BE2C (cell line): ENCODE results near the gene COL15A1.

ENCODE experiments used
- DNase-seq: peaks from one replicate; pipeline ENCODE4 v3.0.0-alpha.2; 2020
- H3K27me3 ChIP-seq: fragments of 250-450 bp; sonication (Bioruptor Pico); 2 replicates; pipeline ENCODE4 v1.5.1; 2020; ENCODE audit warnings: mild to moderate bottlenecking
- H3K36me3 ChIP-seq: fragments of 250-450 bp; sonication (Bioruptor Pico); 2 replicates; pipeline ENCODE4 v1.5.1; 2020; ENCODE audit warnings: mild to moderate bottlenecking
- H3K4me1 ChIP-seq: fragments of 250-450 bp; sonication (Bioruptor Pico); 2 replicates; pipeline ENCODE4 v1.5.1; 2020
- H3K4me3 ChIP-seq: 2 replicates; pipeline ENCODE4 v1.5.1; 2011; ENCODE audit warnings: low read depth, low read length
- H3K9me3 ChIP-seq: fragments of 250-450 bp; sonication (Bioruptor Pico); 2 replicates; pipeline ENCODE4 v1.5.1; 2020
- TF ChIP-seq, protein P1 (sequence below): IDR thresholded peaks from 2 replicates; pipeline ENCODE4 v1.5.1; 2012; ENCODE audit warnings: mild to moderate bottlenecking, low read depth, low read length

The COL15A1 gene

DNA sequence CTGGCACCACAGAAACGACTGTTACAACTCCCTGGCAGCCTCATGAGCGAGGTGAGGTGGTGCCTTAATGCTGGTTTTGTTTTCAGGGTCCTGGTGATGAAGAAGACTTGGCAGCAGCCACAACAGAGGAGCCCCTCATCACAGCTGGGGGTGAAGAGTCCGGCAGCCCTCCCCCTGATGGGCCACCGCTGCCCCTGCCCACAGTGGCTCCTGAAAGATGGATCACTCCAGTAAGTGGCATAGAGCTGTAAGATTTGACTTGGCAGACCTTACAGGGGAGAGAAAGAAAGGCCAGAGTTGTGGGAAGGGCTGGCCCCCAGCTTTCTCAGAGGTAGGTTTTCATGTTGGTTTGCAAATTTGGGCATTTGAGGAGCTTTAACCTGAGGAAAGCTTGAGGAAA, 72.2 kb downstream of the COL15A1 start:
- DNase-seq = no peak
- Histone ChIP-seq H3K9me3 (no peaks in the 10 kb centered on the region), H3K36me3 (no peaks in the 10 kb centered on the region), H3K4me3 (no peak overlapping the region), H3K27me3 (no peaks in the 10 kb centered on the region; the same call in 1 of the 2 replicates), H3K4me1 (no peaks in the 10 kb centered on the region)
- TF ChIP-seq, protein P1, sequence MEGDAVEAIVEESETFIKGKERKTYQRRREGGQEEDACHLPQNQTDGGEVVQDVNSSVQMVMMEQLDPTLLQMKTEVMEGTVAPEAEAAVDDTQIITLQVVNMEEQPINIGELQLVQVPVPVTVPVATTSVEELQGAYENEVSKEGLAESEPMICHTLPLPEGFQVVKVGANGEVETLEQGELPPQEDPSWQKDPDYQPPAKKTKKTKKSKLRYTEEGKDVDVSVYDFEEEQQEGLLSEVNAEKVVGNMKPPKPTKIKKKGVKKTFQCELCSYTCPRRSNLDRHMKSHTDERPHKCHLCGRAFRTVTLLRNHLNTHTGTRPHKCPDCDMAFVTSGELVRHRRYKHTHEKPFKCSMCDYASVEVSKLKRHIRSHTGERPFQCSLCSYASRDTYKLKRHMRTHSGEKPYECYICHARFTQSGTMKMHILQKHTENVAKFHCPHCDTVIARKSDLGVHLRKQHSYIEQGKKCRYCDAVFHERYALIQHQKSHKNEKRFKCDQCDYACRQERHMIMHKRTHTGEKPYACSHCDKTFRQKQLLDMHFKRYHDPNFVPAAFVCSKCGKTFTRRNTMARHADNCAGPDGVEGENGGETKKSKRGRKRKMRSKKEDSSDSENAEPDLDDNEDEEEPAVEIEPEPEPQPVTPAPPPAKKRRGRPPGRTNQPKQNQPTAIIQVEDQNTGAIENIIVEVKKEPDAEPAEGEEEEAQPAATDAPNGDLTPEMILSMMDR = no peak

DNA sequence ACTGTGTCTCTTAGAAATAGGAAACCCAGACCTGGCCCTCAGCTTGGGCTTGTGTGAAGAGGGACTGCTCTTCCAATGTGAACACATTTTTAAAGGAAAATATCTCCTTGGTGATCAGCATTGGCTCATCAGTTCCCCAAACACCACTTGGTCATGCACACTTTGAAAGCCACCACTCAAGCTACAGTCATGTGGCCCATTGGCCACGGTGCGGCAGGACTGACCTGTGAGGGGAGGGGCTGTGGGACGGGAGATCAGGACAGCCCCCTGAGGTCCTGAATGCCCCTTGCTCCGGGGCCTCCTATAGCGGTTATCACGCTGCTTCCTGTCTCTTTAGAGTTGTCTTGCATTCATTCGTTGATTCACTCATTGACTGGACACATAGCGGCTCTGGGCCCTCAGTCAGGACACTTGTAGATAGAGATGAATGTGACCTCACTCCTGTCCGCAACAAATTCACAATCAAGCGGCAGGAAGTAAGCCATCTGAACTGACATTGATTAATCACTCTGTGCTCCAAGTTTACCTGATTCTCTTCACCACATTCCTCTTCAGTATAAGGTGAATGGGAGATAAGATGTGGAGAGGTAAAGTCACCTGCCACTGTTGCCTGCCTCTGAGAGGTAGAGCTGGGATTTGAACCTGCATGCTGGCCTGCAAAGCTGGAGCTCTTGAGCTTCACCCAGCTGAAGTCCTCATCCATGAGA, 73.1 kb downstream of the COL15A1 start:
- H3K4me3 ChIP-seq = no peak overlapping the region
- no peak for DNase-seq
- no peaks in the 10 kb centered on the region for H3K4me1 ChIP-seq
- no peaks in the 10 kb centered on the region for H3K36me3 ChIP-seq
- H3K27me3 ChIP-seq = no peaks in the 10 kb centered on the region; the same call in 1 of the 2 replicates
- no peaks in the 10 kb centered on the region for H3K9me3 ChIP-seq
- TF ChIP-seq, protein P1 = no peak

DNA sequence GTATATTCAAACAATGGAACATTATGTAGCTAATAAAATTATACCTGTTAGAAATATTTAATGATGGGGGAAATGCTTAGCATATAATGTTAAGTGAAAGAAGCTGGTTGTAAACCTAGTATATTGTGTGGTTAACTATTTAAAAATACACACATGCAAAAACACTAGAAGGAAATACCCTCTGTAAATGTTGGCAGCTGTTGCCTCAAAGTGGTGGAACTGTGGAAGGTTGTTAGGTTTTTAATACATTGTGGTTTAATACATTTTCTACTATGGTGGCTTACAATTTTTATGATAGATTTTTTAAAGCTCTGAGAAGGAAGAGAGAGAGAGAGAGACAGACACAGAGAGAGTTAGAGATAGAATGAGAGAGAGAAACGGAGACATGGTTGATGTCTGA, 74.9 kb downstream of the COL15A1 start:
- TF ChIP-seq, protein P1 = no peak
- Histone ChIP-seq H3K4me3 (no peak overlapping the region), H3K9me3 (no peaks in the 10 kb centered on the region), H3K27me3 (no peaks in the 10 kb centered on the region; the same call in 1 of the 2 replicates), H3K4me1 (no peaks in the 10 kb centered on the region), H3K36me3 (no peaks in the 10 kb centered on the region)
- no peak for DNase-seq

DNA sequence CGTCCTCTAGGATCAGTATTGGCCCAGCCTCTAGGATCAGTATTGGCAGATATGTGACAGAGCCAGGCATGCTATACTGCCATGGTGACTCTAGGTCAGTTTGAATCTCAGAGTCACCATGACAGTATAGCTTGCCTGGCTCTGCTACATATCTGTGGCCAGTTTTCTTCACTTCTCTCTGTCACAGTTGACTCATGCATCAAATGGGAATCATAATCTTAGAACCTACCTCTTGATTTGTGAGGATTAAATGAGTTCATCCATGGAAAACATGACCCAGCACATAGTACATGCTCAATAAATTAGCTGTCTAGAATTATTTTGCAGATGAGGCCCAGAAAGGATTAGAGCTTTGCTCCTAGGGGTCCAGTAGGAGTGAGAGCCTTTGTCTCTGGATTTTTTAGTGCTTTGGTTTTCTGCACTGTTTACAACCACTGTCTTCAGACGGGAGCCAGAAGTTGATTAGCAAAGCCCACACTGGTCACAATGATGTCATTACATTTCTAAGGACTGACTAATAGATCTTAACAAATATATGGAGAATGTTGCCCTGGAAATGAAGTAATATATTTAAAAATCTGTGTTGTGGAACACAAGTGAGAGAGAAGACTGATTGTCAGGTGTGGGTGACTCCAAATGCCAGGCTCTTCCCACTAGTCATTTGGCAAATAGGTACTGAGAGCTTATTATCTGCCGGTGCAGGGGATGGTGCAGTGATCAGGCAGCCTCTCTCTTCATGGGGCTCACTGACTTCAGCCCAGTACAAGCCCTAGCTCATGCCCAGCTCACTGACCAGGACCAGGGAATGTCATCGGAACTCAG, 76.0 kb downstream of the COL15A1 start:
- no peak overlapping the region for H3K4me3 ChIP-seq
- no peaks in the 10 kb centered on the region for H3K36me3 ChIP-seq
- no peaks in the 10 kb centered on the region for H3K4me1 ChIP-seq
- H3K27me3 ChIP-seq = no peaks in the 10 kb centered on the region; the same call in 1 of the 2 replicates
- DNase-seq = no peak
- TF ChIP-seq, protein P1 = no peak
- no peaks in the 10 kb centered on the region for H3K9me3 ChIP-seq

DNA sequence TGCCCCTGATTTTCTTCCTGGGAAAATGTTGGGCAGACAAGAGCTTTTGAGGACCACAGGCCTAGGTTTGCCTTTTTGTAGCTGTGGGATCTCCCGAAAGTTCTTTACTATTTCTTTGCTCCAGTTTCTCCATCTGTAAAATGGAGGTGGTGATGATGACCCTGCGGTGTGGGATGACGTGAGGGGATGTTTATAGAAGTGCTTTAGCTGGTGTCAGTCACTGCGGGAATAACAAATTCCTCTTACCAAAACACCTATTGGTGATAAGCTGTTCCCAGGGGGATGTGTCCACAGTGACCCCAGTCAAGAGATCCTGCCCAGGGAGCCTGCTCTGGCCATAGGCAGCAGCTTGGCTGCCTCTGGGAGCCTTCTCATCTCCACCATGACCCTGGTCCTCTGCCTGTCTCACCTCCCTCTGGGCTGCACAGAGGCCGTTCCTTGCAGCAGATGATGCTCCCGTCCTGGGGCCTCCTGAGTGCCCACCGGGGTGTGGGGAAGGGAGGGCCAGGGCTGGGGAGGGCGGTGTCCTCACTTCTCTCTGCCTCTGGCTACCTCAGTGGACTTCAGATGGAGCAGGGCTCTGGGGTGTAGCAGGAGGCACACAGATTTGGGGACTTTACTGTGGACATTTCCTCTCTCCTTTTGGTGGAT, 77.2 kb downstream of the COL15A1 start:
- DNase-seq = no peak
- H3K27me3 ChIP-seq = no peaks in the 10 kb centered on the region; the same call in 1 of the 2 replicates
- TF ChIP-seq, protein P1 = no peak
- H3K9me3 ChIP-seq = no peaks in the 10 kb centered on the region
- H3K36me3 ChIP-seq = no peaks in the 10 kb centered on the region
- H3K4me1 ChIP-seq = no peaks in the 10 kb centered on the region
- no peak overlapping the region for H3K4me3 ChIP-seq
